Stimulated activated CD4-positive, alpha-beta T cell treated with anti-CD3 and anti-CD28 coated beads, Interleukin-15, amount 100 ng/mL, for 48 hours (primary cell): ENCODE results near the gene SLC26A6.

ENCODE experiments used
- DNase-seq, 2 donors: peaks; one replicate each; pipeline ENCODE4 v3.0.0-alpha.2; 2020; ENCODE audit warnings: low read depth in 2 of 2

The SLC26A6 gene

GRCh38 chr3:48631516-48632448 lies 3.5 kb downstream of the SLC26A6 start:
- no peak for DNase-seq

DNA sequence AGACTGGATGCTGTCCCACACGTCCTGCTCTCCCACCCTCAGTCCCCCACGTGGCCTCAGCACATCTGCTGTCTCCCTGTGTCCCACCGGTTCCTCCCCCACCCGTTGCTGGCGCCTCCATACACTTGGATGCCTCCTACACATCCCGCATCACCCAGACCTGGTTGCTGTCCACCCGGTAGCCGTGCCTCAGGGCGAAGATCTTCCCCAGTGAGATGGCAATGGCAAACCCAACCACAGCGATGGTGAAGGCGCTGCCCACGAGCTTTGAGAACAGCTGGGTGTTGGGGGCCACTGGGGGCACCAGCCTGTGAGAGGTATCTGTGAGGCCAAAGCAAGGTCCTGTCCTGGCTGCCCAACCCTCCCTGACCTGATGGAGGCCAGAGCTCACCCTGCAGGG lies 4.4 kb downstream of the SLC26A6 start:
- DNase-seq: no peak

DNA sequence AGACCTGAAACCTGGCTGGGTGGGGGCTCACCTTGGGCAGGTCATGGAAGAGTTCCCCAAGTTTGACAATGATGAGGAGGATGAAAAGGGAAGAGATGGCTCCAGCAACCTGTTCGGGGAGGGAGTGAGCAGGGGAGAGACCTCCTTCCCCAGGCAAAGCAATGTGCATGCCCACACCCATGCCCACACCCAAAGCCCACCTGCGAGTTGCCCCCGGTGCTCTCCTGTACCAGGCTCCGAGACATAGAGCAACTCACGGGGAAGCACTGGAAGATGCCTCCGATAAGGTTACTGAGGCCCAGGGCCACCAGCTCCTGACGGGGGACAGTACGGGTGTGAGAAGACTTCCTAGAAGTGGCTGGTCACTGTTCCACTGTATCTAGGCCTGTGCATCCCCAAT lies 4.9 kb downstream of the SLC26A6 start:
- no peak for DNase-seq

- DNase-seq: no peak
Measured at GRCh38 chr3:48629894-48630293, 5.4 kb downstream of the SLC26A6 start.

DNA sequence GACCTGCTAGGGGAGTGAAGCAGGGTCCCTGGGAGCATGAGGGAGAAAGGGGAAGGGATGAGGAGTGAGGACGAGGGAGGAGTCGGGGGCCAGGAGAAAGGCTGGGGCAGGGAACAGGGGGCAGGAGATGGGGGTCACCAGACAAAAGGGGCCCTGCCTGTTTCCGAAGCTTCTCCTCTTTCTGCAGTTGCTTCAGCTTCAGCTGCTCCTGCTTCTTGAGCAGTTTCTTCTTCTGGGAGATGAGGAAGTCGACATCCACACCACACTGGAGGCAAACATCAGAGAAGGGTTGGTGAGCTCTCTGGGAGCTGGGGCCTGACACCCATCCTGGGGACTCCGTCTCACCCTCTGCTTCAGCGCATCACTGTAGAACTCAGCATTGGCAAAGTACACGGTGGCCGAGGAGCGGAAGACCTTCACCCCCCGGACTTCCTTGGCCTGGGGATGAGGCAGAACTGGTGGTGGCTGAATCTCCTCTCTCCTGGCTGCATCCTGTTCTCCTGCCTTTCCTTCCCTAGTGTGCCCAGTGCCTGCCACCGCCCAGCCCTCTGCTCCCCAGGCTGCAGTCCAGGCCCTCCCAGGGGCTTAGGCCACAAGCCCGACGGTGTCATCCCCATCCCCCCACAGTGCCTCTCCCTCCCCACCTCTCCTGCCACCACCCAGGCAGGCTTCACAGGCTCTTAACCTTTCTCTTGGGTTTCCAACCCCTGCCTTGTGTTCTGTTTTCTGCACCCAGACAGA lies 6.8 kb downstream of the SLC26A6 start:
- DNase-seq: no peak

DNA sequence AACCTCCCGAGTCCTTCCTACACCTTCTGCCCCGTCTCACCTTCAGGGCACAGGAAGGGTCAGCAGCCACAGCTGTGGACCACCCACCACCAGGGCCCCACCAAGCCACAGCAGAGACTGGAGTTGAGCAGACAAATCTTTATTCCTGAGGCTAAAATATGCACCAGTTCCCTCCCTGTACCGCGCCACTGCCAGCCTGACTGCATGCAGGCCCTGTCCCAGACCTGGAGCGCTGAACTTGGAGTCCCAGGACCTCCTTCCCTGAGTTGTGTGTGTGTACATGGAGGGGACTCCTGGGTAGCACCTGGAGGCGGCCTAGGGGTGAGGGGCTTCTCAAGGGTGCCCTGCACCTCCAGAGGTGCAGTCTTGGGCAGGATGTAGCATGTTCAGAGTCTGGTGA lies 9.7 kb downstream of the SLC26A6 start:
- DNase-seq: no peak

GRCh38 chr3:48624767-48625166 lies 10.5 kb downstream of the SLC26A6 start:
- DNase-seq: no peak

- DNase-seq: no peak
Measured at GRCh38 chr3:48623851-48624547, 11.3 kb downstream of the SLC26A6 start.

GRCh38 chr3:48621461-48621869 lies 13.8 kb downstream of the SLC26A6 start, which contains the start of gene TMEM89:
Gene TMEM89, minus strand, starts transcription at chr3:48621769. Its CDS starts 13 bp downstream, at chr3:48621756.
- DNase-seq: no peak

DNA sequence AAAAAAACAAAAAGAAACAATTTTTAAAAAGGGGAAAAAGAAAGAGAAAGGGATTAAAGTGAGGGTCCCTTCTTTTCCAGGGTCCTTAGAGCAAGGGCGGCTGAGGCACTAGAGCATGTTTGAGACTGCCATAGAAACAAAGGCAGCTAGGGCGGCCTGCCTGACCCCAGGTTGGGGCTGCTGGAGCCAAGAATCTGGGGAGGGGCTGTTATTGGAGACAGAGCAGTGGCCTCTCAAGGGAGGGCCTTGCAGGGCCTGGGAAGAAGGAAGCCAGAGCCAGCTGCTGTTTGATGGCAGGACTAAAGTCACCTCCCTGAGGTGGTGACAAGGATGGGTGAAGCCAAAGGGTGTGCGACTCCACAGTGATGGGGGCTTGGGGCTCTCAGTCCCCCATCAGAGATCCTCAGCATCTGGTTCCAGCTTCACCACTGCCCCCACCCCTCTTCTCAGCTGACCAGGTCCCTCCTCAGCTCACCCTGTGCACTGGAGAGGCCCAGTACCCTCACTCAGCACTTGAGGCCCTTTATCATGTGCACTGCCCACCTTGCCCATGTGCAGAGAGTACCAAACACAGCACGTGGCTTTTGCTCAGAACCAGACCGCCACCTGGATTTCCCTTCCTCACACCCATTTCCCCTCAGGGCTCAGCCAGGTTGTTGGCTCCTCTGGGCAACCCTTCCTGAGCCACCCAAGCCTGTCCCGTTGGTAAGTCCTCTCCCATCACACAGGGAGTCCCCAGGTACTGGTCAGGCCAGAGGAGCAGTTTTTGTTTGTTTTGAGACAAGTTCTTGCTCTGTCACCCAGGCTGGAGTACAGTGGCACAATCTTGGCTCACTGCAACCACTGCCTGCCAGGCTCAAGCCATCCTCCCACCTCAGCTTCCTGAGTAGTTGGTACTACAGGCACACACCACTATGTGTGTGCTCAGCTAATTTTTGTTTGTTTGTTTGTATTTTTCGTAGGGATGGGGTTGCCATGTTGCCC lies 15.4 kb downstream of the SLC26A6 start:
- no peak for DNase-seq

DNA sequence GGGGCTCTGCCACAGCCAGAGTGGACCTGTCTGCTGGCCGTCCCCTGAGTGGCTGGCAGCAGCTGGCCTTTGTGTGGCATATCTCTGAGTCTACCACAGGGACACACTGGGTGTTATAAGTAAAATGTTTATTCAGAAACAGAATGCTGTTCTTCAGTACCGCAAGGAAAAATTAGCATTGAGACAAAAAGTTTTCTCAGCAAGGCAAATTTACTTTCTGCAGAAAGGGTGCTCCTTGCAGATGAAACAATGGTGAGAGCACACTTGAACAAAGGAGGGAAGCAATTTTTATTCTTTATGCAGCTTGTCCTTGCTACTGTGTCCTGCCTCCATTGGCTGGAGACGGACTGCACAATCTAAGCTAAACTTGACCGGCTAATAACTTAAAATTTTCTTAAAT lies 17.7 kb downstream of the SLC26A6 start:
- DNase-seq: no peak

DNA sequence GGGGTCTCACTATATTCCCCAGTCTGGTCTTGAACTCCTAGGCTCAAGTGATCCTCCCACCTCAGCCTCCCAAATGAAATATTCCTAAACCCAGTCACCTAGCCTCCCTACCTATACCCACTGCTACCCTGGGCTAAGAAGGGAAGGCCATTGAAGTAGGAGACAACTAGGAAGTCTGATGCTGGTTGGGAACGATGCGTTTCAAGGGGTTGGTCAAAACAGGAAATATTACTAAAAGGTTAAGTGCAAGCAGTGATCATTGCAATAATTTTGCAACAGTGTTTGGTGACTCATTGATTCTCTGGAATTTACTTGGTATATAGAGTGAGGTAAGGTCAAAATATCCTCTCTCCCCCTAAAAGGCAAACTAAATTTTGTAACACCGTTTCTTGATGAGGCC lies 21.2 kb downstream of the SLC26A6 start:
- no peak for DNase-seq

GRCh38 chr3:48612309-48612708 lies 23.0 kb downstream of the SLC26A6 start:
- DNase-seq: no peak

DNA sequence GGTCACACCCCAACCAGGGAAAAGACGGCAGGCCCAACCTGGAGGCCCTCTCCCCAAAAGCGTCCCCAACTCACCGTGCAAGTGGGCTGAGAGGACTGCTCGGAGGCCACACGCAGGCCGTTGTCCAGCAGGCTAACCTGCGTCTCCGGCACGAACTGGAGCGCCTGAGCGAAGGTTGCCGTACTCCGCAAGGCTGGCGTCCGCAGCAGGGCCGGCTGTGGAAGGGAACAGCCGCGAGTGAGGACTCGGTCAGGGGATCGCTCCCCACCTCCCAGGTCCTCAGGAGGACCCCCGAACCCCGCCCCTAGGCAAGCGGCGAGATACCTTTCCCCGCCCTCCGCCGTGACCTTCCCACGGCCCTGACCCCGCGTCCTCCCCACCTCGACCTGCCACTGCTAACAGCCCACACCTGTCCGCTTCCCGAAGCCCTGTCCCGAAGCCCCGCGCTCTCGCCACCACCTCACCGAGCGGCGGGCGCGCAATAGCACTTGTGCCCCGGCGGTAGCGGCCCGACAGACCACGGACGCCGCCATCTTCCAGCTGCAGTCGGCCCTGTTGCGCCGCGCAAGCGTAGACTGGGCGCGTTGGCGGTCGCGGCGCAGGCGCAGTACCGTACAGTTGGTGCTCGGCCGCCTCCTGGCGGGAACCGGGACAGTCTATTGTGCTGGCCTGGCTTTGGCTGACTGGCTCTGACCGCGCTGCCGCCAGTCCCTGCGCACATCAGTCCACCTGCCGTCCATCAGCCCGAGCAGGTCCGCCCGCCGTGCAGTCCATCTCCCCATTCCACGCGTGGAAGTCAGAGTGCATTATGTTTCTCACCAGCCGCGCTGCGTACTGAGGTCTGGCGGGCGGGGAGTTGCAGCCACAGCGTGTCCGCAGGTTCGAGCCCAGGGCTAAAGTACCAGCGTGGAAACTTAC lies 25.9 kb downstream of the SLC26A6 start, which contains the start of gene UQCRC1:
Gene UQCRC1 (minus strand): TSS at position 559 of the 918 bp plus-strand sequence. CDS start 26 bp downstream, at position 533.
- DNase-seq: peak; percentile 87 to 89

DNA sequence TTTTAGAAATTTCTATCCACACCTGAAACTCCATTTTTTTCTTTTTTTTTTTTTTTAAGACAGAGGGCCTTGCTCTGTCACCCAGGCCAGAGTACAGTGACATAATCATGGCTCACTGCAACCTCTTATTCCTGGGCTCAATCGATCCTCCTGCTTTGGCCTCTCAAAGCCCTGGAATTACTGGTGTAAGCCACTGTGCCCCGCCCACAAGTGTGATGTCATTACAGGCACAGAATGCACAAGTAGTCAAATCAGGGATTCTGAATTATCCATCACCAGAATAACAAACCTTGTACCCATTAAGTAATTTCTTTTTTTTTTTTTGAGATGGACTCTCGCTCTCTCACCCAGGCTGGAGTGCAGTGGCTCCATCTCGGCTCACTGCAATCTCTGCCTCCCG lies 27.7 kb downstream of the SLC26A6 start:
- no peak for DNase-seq

DNA sequence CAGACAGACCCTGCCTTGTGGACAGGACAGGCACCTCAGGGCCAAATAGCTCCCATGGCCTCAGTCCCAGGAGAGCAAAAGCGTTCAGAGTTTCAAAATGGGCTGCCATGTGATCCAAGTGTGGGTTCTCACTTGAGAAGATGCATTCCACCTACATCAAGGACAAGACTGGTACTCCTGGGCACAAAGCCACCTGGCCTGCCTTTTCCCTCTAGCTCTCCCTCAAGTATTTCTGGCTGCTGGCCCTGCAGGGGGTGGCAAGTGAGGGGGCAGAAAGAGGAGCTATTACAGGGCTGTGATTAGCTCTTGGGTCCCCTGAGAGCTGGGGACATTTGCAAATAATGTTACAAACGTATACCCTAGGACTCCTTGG lies 33.7 kb downstream of the SLC26A6 start:
- no peak for DNase-seq

DNA sequence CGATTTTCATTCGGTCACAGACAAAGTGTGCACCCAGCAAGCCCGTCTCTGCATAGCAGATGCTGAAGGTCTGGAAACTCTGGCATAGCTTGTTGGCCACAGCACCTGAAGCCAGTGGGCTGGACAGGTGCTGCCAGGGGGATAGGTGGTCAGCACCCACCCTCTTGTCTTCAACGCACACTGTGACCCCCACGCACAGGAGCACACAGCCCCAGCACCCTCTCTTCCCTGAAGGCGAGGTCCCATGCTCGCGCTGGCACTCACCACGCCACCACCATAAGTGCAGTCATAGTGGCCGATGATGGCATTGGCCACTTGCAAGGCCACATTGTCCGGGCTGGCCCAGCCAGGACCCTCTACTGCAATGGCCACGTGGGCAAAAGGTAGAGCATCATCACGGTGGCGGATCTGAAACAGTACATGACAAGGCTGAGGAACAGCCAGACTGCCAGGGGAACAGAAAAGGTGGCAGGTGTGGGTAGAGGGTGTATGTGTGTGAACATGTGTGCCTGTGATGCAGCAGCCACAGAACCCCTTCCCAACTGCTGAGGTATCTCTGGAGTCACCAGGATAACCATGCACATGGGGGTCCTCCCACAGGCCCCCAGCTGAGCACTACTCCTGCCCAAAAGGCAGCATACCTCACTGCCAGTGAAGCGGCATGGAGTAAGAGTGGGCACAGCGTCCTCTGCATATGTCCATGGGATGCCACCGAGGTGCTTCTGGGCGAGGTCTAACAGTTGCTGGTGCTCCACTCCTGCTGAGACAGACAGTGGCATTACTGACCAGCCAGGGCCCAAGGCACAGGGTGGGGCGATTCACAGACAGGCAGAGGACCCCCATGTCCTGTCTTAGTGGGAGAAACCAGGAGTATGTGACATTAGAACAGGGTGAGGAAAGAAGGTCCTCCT lies 34.3 kb downstream of the SLC26A6 start:
- DNase-seq: no peak

DNA sequence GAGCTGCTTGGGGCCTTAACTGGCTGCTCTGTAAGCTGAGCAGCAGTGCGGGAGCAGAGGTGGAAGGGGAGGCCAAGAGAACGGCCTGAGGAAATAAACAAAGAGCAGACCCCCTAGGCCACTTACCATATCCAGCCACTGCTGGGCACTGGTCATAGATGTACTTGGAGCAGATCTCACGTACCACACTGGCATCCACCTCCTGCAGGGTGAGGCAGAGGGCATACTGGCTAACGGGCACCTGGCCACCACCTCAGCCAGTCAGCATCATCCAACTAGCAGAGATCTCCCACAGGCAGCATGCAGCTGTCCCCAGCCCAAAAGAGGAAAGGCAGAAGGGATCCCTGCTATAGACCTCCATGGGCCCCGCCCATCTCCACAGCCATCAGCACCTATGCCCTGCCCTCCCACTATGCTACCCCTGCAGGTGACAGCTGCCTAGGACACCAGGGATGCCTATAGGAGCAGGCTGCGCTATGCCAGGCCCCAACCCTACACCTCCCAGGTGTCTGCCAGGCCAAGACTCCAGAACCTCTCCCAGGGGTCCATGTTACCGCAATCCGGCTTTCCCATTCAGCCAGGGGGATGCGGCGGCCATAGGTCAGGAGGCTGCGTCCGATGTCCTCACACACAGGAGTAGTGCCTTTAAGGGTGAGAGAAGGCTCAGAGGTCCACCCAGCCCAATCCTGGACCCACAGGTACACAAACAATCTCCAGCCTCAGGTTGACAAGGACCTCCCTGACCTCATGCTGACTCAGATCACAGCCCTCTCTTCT lies 35.6 kb downstream of the SLC26A6 start:
- no peak for DNase-seq
